Thymus (tissue), 11 donors: Measurements from ENCODE around the gene MEIOC. TPM values are rescaled to one million over a fixed set of nuclear protein-coding genes. Genes with fewer than 3 reads are reported as not detected.

Experiments
- DNase-seq, 9 donors: peaks; one replicate each; pipeline ENCODE4 v3.0.0-alpha.2; 2013; ENCODE audit warnings: low spot score in 9 of 9, low read depth in 6 of 9, missing footprints in 1 of 9
- H3K27ac ChIP-seq, 2 donors: one replicate each; pipeline ENCODE4 v1.5.1; 2013; ENCODE audit warnings: control low read depth in 1 of 2, low read depth in 1 of 2, low read length in 1 of 2, mild to moderate bottlenecking in 1 of 2, moderate library complexity in 1 of 2
- H3K27me3 ChIP-seq, 2 donors: one replicate each; pipeline ENCODE4 v1.5.1; 2013; ENCODE audit warnings: low read length in 1 of 2; ENCODE audit not compliant: control insufficient read depth in 2 of 2, insufficient read depth in 1 of 2
- H3K36me3 ChIP-seq, 2 donors: one replicate each; pipeline ENCODE4 v1.5.1; 2013; ENCODE audit warnings: low read length in 1 of 2, mild to moderate bottlenecking in 1 of 2, moderate library complexity in 1 of 2; ENCODE audit not compliant: control insufficient read depth in 2 of 2, insufficient read depth in 2 of 2
- H3K4me1 ChIP-seq, 2 donors: one replicate each; pipeline ENCODE4 v1.5.1; 2013; ENCODE audit warnings: low read length in 2 of 2; ENCODE audit not compliant: control insufficient read depth in 2 of 2, insufficient read depth in 2 of 2
- H3K4me3 ChIP-seq, 2 donors: one replicate each; pipeline ENCODE4 v1.5.1; 2013; ENCODE audit warnings: low read length in 2 of 2, control low read depth in 1 of 2, mild to moderate bottlenecking in 1 of 2
- H3K9me3 ChIP-seq, 2 donors: one replicate each; pipeline ENCODE4 v1.5.1; 2013; ENCODE audit warnings: low read length in 1 of 2, mild to moderate bottlenecking in 1 of 2; ENCODE audit not compliant: control insufficient read depth in 2 of 2, insufficient read depth in 1 of 2
- WGBS: extraction: QIAGEN DNeasy Blood & Tissue Kit; methylation state at CpG from one replicate; pipeline ENCODE4 v1.1.7; 2013; 5-methylcytosine and 5-hydroxymethylcytosine counted together
- polyA plus RNA-seq: library from polyadenylated mRNA; stranded (reverse); fragments of 200-250 nt; gene quantifications from one replicate; pipeline ENCODE4 v1.2.3, GENCODE V29; 2013
- total RNA-seq: library from RNA; stranded (reverse); fragments of 120-200 nt; gene quantifications from one replicate; pipeline ENCODE4 v1.2.4, GENCODE V29; 2013
- donor health status: healthy.

The MEIOC gene
- total and polyA plus RNA-seq, 2 donors = 0.05 to 0.09 TPM

- 74% methylated on average over 1 of the region's 1 CpG for WGBS
- H3K36me3 ChIP-seq = no peaks in the 10 kb centered on the region
- peaks cover 2 to 10% of the 10 kb centered on the region in 2 donors for H3K27me3 ChIP-seq
- H3K4me1 ChIP-seq = no peaks in the 10 kb centered on the region
- no peak for DNase-seq
- H3K27ac ChIP-seq = no peak overlapping the region
- H3K9me3 ChIP-seq = no peaks in the 10 kb centered on the region
- no peak overlapping the region for H3K4me3 ChIP-seq
These were observed 19.2 kb upstream of the MEIOC start for GRCh38 chr17:44637066-44637465.

DNA sequence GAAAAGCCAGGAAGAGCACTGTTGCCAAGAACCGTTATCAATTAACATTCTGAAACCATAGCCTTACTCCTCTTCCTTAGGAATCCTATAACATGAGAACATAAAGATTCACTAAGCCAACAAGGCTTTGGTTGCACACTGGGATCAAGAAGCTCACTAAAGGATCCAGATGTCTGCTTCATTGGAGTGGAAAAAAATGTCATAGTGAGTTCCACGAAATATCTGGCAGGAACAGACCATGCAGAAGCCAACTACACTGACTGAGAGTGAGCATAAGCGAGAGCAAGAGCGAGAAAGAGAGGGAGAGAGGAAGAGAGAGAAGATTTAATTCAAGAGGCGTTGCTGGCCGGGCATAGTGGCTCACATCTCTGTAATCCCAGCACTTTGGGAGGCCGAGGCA, 13.4 kb upstream of the MEIOC start:
- H3K27ac ChIP-seq = no peak overlapping the region
- WGBS = 85% methylated on average over 7 of the region's 7 CpGs
- no peak for DNase-seq
- H3K36me3 ChIP-seq = no peaks in the 10 kb centered on the region
- H3K27me3 ChIP-seq = peaks cover 2 to 13% of the 10 kb centered on the region in 2 donors
- no peaks in the 10 kb centered on the region for H3K9me3 ChIP-seq
- H3K4me3 ChIP-seq = no peak overlapping the region
- no peaks in the 10 kb centered on the region for H3K4me1 ChIP-seq

- 91% methylated on average over 12 of the region's 12 CpGs for WGBS
- Histone ChIP-seq H3K36me3 (no peaks in the 10 kb centered on the region), H3K27me3 (peaks cover 0 to 11% of the 10 kb centered on the region in 2 donors), H3K4me1 (no peaks in the 10 kb centered on the region), H3K9me3 (no peaks in the 10 kb centered on the region), H3K4me3 (no peak overlapping the region), H3K27ac (no peak overlapping the region)
- no peak for DNase-seq
These were observed 10.9 kb upstream of the MEIOC start for GRCh38 chr17:44645341-44645740.

GRCh38 chr17:44646280-44646679, 10.0 kb upstream of the MEIOC start:
- H3K27me3 ChIP-seq = peaks cover 0 to 11% of the 10 kb centered on the region in 2 donors
- H3K36me3 ChIP-seq = no peaks in the 10 kb centered on the region
- no peaks in the 10 kb centered on the region for H3K4me1 ChIP-seq
- no peaks in the 10 kb centered on the region for H3K9me3 ChIP-seq
- H3K27ac ChIP-seq = no peak overlapping the region
- 97% methylated on average over 4 of the region's 4 CpGs for WGBS
- no peak overlapping the region for H3K4me3 ChIP-seq
- no peak for DNase-seq

GRCh38 chr17:44647736-44648135, 8.5 kb upstream of the MEIOC start:
- Histone ChIP-seq H3K36me3 (no peaks in the 10 kb centered on the region), H3K9me3 (no peaks in the 10 kb centered on the region), H3K4me1 (no peaks in the 10 kb centered on the region), H3K27ac (no peak overlapping the region), H3K27me3 (peaks cover 0 to 13% of the 10 kb centered on the region in 2 donors), H3K4me3 (no peak overlapping the region)
- no peak for DNase-seq

DNA sequence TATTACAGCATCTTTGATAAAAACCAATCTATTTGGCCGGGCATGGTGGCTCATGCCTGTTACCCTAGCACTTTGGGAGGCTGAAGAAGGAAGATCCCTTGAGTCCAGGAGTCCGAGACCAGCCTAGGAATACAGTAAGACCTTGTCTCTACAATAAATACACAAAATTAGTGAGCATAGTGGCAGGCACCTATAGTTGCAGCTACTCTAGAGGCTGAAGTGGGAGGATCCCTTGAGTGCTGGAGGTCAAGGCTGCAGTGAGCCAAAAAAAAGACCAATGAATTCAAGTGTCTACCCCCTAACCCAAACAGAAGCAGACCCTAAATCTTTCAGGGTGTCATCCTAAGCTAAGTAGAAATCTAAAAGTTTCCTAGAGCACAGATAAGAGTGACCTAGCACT, 7.3 kb upstream of the MEIOC start:
- H3K36me3 ChIP-seq = no peaks in the 10 kb centered on the region
- H3K27ac ChIP-seq = no peak overlapping the region
- DNase-seq = no peak
- no peaks in the 10 kb centered on the region for H3K4me1 ChIP-seq
- WGBS = 86% methylated on average over 2 of the region's 2 CpGs
- no peak overlapping the region for H3K4me3 ChIP-seq
- H3K9me3 ChIP-seq = no peaks in the 10 kb centered on the region
- H3K27me3 ChIP-seq = peaks cover 0 to 19% of the 10 kb centered on the region in 2 donors

DNA sequence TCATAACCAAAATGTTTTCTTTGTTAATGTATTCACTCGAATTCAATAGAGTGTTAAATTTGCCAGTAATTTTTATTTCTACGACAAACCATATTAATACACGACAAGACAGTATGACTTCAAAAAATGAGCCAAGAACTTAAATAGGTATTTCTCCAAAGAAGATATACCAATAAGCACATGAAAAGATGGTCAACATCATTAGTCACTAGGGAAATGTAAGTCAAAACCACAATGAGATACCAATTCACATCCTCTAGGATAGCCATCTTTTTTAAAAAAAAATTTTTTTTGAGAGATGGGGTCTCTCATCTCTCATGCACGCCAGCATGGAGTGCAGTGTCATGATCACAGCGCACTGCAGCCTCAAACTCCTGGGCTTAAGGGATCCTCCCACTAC, 5.0 kb upstream of the MEIOC start:
- Histone ChIP-seq H3K27me3 (peaks cover 8 to 37% of the 10 kb centered on the region in 2 donors), H3K4me3 (no peak overlapping the region), H3K27ac (no peak overlapping the region), H3K4me1 (peaks cover 0 to 3% of the 10 kb centered on the region in 2 donors), H3K9me3 (peaks cover 6% of the 10 kb centered on the region in 2 donors), H3K36me3 (no peaks in the 10 kb centered on the region)
- WGBS = 89% methylated on average over 5 of the region's 5 CpGs
- no peak for DNase-seq

DNA sequence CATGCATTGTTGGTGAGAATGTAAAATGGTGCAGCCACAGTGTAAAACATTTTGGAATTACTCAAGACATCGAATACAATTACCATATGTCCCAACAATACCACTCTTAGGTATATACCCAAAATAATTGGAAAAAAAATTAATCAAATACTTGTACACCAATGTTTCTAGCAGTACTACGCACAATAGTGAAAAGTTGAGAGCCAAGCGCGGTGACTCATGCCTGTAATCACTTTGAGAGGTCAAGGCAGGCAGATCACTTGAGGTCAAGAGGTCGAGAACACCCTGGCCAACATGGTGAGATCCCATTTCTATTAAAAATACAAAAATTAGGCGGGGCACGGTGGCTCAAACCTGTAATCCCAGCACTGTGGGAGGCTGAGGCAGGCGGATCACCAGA, 3.5 kb upstream of the MEIOC start:
- Histone ChIP-seq H3K4me1 (peaks cover 0 to 3% of the 10 kb centered on the region in 2 donors), H3K36me3 (no peaks in the 10 kb centered on the region), H3K9me3 (peaks cover 6% of the 10 kb centered on the region in 2 donors), H3K27me3 (peaks cover 13 to 52% of the 10 kb centered on the region in 2 donors), H3K4me3 (no peak overlapping the region), H3K27ac (no peak overlapping the region)
- WGBS = 84% methylated on average over 8 of the region's 8 CpGs
- DNase-seq = no peak

GRCh38 chr17:44653384-44653783, 2.9 kb upstream of the MEIOC start:
- 97% methylated on average over 3 of the region's 3 CpGs for WGBS

GRCh38 chr17:44653954-44654353, 2.3 kb upstream of the MEIOC start:
- Histone ChIP-seq H3K36me3 (no peaks in the 10 kb centered on the region), H3K9me3 (peaks cover 6% of the 10 kb centered on the region in 2 donors), H3K4me1 (peaks cover 0 to 3% of the 10 kb centered on the region in 2 donors), H3K27me3 (peaks cover 13 to 59% of the 10 kb centered on the region in 2 donors), H3K4me3 (no peak overlapping the region), H3K27ac (no peak overlapping the region)
- 88% methylated on average over 1 of the region's 1 CpG for WGBS
- DNase-seq = no peak

More at GRCh38 chr17:44653384-44653783, 2.9 kb upstream of the MEIOC start:
- no peaks in the 10 kb centered on the region for H3K36me3 ChIP-seq
- H3K4me3 ChIP-seq = no peak overlapping the region
- H3K27me3 ChIP-seq = peaks cover 13 to 58% of the 10 kb centered on the region in 2 donors
- H3K9me3 ChIP-seq = peaks cover 6% of the 10 kb centered on the region in 2 donors
- no peak for DNase-seq
- H3K4me1 ChIP-seq = peaks cover 0 to 3% of the 10 kb centered on the region in 2 donors
- no peak overlapping the region for H3K27ac ChIP-seq
